Measurements from ENCODE around the gene CREBZF. TPM values are rescaled to one million over a fixed set of nuclear protein-coding genes. Genes with fewer than 3 reads are reported as not detected.

CREBZF gene
- polyA plus RNA-seq, 1 donor from 2014 or later: 264 TPM

- Histone ChIP-seq H3K27me3 (ENCODE audit: insufficient read depth, low read depth, low read length) (no peaks in the 10 kb centered on the region), H3K4me3 (ENCODE audit: low read length) (no peak overlapping the region), H3K9ac (ENCODE audit: low read length) (no peak overlapping the region), H3K9me2 (ENCODE audit: insufficient read depth, low read length) (no peaks in the 10 kb centered on the region), H3K79me2 (replicated peaks; ENCODE audit: insufficient read depth, low read length) (peaks cover 3% of the 10 kb centered on the region), H3K27ac (ENCODE audit: low read length) (no peak overlapping the region), H3K4me2 (ENCODE audit: low read length) (no peak overlapping the region), H4K20me1 (ENCODE audit: insufficient read depth) (no peaks in the 10 kb centered on the region), H3F3A (ENCODE audit: insufficient read depth, low read length, poor library complexity, severe bottlenecking) (no peaks in the 10 kb centered on the region), H3K36me3 (ENCODE audit: insufficient read depth, low read length) (no peaks in the 10 kb centered on the region), H3K9me3 (ENCODE audit: low read length) (no peaks in the 10 kb centered on the region), H2AFZ (ENCODE audit: low read depth, low read length) (no peak overlapping the region)
- TF ChIP-seq, protein P1, sequence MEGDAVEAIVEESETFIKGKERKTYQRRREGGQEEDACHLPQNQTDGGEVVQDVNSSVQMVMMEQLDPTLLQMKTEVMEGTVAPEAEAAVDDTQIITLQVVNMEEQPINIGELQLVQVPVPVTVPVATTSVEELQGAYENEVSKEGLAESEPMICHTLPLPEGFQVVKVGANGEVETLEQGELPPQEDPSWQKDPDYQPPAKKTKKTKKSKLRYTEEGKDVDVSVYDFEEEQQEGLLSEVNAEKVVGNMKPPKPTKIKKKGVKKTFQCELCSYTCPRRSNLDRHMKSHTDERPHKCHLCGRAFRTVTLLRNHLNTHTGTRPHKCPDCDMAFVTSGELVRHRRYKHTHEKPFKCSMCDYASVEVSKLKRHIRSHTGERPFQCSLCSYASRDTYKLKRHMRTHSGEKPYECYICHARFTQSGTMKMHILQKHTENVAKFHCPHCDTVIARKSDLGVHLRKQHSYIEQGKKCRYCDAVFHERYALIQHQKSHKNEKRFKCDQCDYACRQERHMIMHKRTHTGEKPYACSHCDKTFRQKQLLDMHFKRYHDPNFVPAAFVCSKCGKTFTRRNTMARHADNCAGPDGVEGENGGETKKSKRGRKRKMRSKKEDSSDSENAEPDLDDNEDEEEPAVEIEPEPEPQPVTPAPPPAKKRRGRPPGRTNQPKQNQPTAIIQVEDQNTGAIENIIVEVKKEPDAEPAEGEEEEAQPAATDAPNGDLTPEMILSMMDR (IDR thresholded peaks at IDR 0.05; ENCODE audit: poor library complexity, severe bottlenecking): no peak
- no peak for TF ChIP-seq EZH2 (IDR thresholded peaks at IDR 0.05; ENCODE audit: borderline replicate concordance, insufficient read depth, low read length, poor library complexity, severe bottlenecking)
- no peak for TF ChIP-seq EP300 (conservative IDR thresholded peaks at IDR 0.05; ENCODE audit: poor library complexity, severe bottlenecking)
- TF ChIP-seq RAD21 (conservative IDR thresholded peaks at IDR 0.05): no peak
- no peak for TF ChIP-seq MXI1 (conservative IDR thresholded peaks at IDR 0.05; ENCODE audit: poor library complexity, severe bottlenecking)
- no peak for TF ChIP-seq SMC3 (conservative IDR thresholded peaks at IDR 0.05; ENCODE audit: poor library complexity)
- no peak for TF ChIP-seq POLR2AphosphoS5 (IDR thresholded peaks at IDR 0.05)
- no peak for TF ChIP-seq REST (IDR thresholded peaks at IDR 0.05; ENCODE audit: borderline replicate concordance)
- no peak for TF ChIP-seq TAF1 (IDR thresholded peaks at IDR 0.05; ENCODE audit: low read depth)
Observed at GRCh38 chr11:85643191-85643614, 21.7 kb downstream of the CREBZF start.

- Histone ChIP-seq H2AFZ (ENCODE audit: low read depth, low read length) (no peak overlapping the region), H3K27ac (ENCODE audit: low read length) (no peak overlapping the region), H3K4me3 (ENCODE audit: low read length) (no peak overlapping the region), H3K9me2 (ENCODE audit: insufficient read depth, low read length) (no peaks in the 10 kb centered on the region), H3F3A (ENCODE audit: insufficient read depth, low read length, poor library complexity, severe bottlenecking) (no peaks in the 10 kb centered on the region), H3K36me3 (ENCODE audit: insufficient read depth, low read length) (no peaks in the 10 kb centered on the region), H3K79me2 (replicated peaks; ENCODE audit: insufficient read depth, low read length) (peaks cover 10% of the 10 kb centered on the region), H3K9ac (ENCODE audit: low read length) (no peak overlapping the region), H3K4me2 (ENCODE audit: low read length) (no peak overlapping the region), H3K9me3 (ENCODE audit: low read length) (no peaks in the 10 kb centered on the region), H4K20me1 (ENCODE audit: insufficient read depth) (no peaks in the 10 kb centered on the region), H3K27me3 (ENCODE audit: insufficient read depth, low read depth, low read length) (no peaks in the 10 kb centered on the region)
- TF ChIP-seq SMC3 (conservative IDR thresholded peaks at IDR 0.05; ENCODE audit: poor library complexity): no peak
- TF ChIP-seq RAD21 (conservative IDR thresholded peaks at IDR 0.05): no peak
- TF ChIP-seq REST (IDR thresholded peaks at IDR 0.05; ENCODE audit: borderline replicate concordance): no peak
- TF ChIP-seq MXI1 (conservative IDR thresholded peaks at IDR 0.05; ENCODE audit: poor library complexity, severe bottlenecking): no peak
- no peak for TF ChIP-seq POLR2AphosphoS5 (IDR thresholded peaks at IDR 0.05)
- TF ChIP-seq, protein P1 (IDR thresholded peaks at IDR 0.05; ENCODE audit: poor library complexity, severe bottlenecking): no peak
- no peak for TF ChIP-seq EZH2 (IDR thresholded peaks at IDR 0.05; ENCODE audit: borderline replicate concordance, insufficient read depth, low read length, poor library complexity, severe bottlenecking)
- TF ChIP-seq TAF1 (IDR thresholded peaks at IDR 0.05; ENCODE audit: low read depth): no peak
- TF ChIP-seq EP300 (conservative IDR thresholded peaks at IDR 0.05; ENCODE audit: poor library complexity, severe bottlenecking): no peak
Observed at GRCh38 chr11:85634747-85635146, 30.2 kb downstream of the CREBZF start.

Measured in neural cell (in vitro differentiated cells).